ENCODE results near the gene ARL5A. TPM values are rescaled to one million over a fixed set of nuclear protein-coding genes. Genes with fewer than 3 reads are reported as not detected.
A peak's percentile ranks its signal among the peaks of the same experiment; 100 is the strongest.

The ARL5A gene
- total and polyA plus RNA-seq, 9 of the 15 experiments (the other 6 are each of a cell fraction or from before 2014, with no cell fraction given): 16.3 to 117 (median 88.4) TPM

DNA sequence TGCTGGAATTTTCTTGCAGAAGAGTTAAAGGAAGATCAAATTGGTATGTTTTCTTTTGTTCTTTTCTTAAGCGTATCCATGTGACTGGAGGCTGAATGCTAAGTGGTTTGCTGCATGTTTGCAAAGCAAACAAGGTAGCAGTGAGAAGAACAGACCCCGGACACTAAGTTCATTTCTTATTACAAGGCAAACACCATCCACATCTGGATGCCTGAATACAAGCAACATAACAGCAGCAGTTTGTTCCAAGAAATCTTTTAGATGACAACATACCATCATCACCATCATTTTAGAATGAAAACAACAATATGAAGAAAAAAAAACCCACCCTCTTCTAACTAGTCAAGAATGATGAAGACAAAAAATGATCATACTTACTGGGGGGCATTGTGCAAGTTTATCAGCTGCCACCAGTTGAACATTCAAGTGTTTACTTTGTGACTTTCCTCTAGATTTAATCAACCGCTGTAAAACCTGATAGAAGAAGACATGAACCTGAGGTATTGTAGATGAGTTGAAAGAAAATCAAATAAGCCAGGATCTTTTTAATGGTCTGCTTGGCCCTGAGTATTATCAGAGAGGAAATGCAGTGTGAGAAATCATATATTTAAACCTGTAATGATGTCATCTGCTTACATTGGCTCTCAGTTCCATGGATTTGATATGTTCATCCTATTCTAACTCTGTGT lies 25.0 kb upstream of the ARL5A start:
- no peaks in the 10 kb centered on the region for H4K20me1 ChIP-seq (replicated peaks; ENCODE audit: control insufficient read depth, insufficient read depth, low read length)
- ATAC-seq (no peak), FAIRE-seq (no peak), DNase-seq (ENCODE audit: extremely low read depth in 1 of 4, low spot score in 3 of 4) (no peak)
- H3K4me1 ChIP-seq (replicated peaks in 1 of 2; ENCODE audit: control insufficient read depth in 2 of 2, insufficient read depth in 2 of 2, low read length in 2 of 2): peaks cover 0 to 14% of the 10 kb centered on the region in 2 experiments; a peak in 3 of 5 replicates
- no peak overlapping the region for H2AFZ ChIP-seq (ENCODE audit: low read depth, low read length)
- H3K4me3 ChIP-seq: no peak overlapping the region
- no TSS peak for BruUV-seq (replicated peaks)
- ChIA-PET CTCF (ENCODE audit: low intra/inter-chr PET ratio) (no interaction called here), POLR2A (interaction anchor here (0.6 to 0.8 kb wide), 3 partner anchors 32 to 98 kb away, joined by 3 read pairs; no protein-coding TSS in a partner anchor)
- no peaks in the 10 kb centered on the region for H3K79me2 ChIP-seq (ENCODE audit: control insufficient read depth, insufficient read depth, low read length)
- H3K4me2 ChIP-seq (ENCODE audit: insufficient read depth, low read length): no peak overlapping the region
- no peaks in the 10 kb centered on the region for H3K9me3 ChIP-seq (replicated peaks; ENCODE audit: control insufficient read depth, insufficient read depth, low read depth, low read length)
- H3K27ac ChIP-seq (ENCODE audit: extremely low read depth, low read depth, low read length): no peak overlapping the region
- 2% methylated on average over 3 of the region's 3 CpGs for WGBS (ENCODE audit: insufficient coverage, low coverage, missing lambda C conversion rate)
- H3K9me1 ChIP-seq (ENCODE audit: control insufficient read depth, insufficient read depth, low read length): no peaks in the 10 kb centered on the region
- intact Hi-C loops (cut with micrococcal nuclease) (no loop called here), in situ Hi-C loops (cut with MboI) (no loop called here)
- H3K9ac ChIP-seq (ENCODE audit: insufficient read depth in 1 of 2, low read depth in 2 of 2, low read length in 2 of 2): no peak overlapping the region
- H3K27me3 ChIP-seq (ENCODE audit: control insufficient read depth in 2 of 2, insufficient read depth in 2 of 2, low read length in 2 of 2): peaks cover 0 to 5% of the 10 kb centered on the region in 2 experiments; a peak in 2 of 5 replicates
- H3K36me3 ChIP-seq (ENCODE audit: control insufficient read depth, insufficient read depth, low read length): no peaks in the 10 kb centered on the region
- 0 out of 2 replicates have a peak, but pooled peaks have one; percentile 28 for TF ChIP-seq FOXM1 (IDR thresholded peaks at IDR 0.05; ENCODE audit: low read depth)
- TF ChIP-seq FOXM1 (CRISPR knock-in tag; IDR thresholded peaks at IDR 0.05; ENCODE audit: low read depth): no peak
- TF ChIP-seq FOXA3 (CRISPR knock-in tag; conservative IDR thresholded peaks at IDR 0.05 in 1 of 2, IDR thresholded peaks at IDR 0.05 in 1 of 2): peak in 1 of 2 experiments; percentile 98; a peak in 2 of 4 replicates
- peak; percentile 87 for TF ChIP-seq FOSL1 (tag; conservative IDR thresholded peaks at IDR 0.05)
- TF ChIP-seq KLF16 (IDR thresholded peaks at IDR 0.05): peak; percentile 40; the same call in 1 of the 2 replicates
- peak; percentile 69 for TF ChIP-seq CBFA2T3 (IDR thresholded peaks at IDR 0.05)
- peak; percentile 79; the same call in 1 of the 2 replicates for TF ChIP-seq SOX6 (IDR thresholded peaks at IDR 0.05)
- TF ChIP-seq RCOR1 (IDR thresholded peaks at IDR 0.05; ENCODE audit: borderline replicate concordance in 1 of 2, low read depth in 2 of 2, low read length in 2 of 2): peak in 1 of 2 experiments; percentile 37; a peak in 1 of 4 replicates
- no peak for TF ChIP-seq BDP1 (IDR thresholded peaks at IDR 0.05; ENCODE audit: insufficient read depth, insufficient read length)
- TF ChIP-seq TCF3 (CRISPR knock-in tag; IDR thresholded peaks at IDR 0.05): peak; percentile 65
- TF ChIP-seq PML (IDR thresholded peaks at IDR 0.05; ENCODE audit: low read length): peak; percentile 23; the same call in 1 of the 2 replicates
- peak in 1 of 2 experiments; percentile 46; a peak in 1 of 4 replicates for TF ChIP-seq TRIM24 (IDR thresholded peaks at IDR 0.05)
- peak; percentile 75 for TF ChIP-seq ATF7 (IDR thresholded peaks at IDR 0.05)
- TF ChIP-seq CTBP1 (IDR thresholded peaks at IDR 0.05; ENCODE audit: borderline replicate concordance): peak; percentile 41; the same call in 1 of the 2 replicates
- TF ChIP-seq SIRT6 (IDR thresholded peaks at IDR 0.05; ENCODE audit: low read depth, low read length): no peak
- peak; percentile 52 for TF ChIP-seq MTA2 (IDR thresholded peaks at IDR 0.05; ENCODE audit: low read depth)
- no peak for TF ChIP-seq TAF9B (IDR thresholded peaks at IDR 0.05; ENCODE audit: partially characterized antibody)
- 0 out of 2 replicates have a peak, but pooled peaks have one; percentile 36 for TF ChIP-seq CEBPB (tag; IDR thresholded peaks at IDR 0.05)
- peak; percentile 77 for TF ChIP-seq EP300 (IDR thresholded peaks at IDR 0.05; ENCODE audit: low read length)
- TF ChIP-seq MEIS2 (IDR thresholded peaks at IDR 0.05; ENCODE audit: partially characterized antibody): peak; percentile 10
- TF ChIP-seq, protein P1, sequence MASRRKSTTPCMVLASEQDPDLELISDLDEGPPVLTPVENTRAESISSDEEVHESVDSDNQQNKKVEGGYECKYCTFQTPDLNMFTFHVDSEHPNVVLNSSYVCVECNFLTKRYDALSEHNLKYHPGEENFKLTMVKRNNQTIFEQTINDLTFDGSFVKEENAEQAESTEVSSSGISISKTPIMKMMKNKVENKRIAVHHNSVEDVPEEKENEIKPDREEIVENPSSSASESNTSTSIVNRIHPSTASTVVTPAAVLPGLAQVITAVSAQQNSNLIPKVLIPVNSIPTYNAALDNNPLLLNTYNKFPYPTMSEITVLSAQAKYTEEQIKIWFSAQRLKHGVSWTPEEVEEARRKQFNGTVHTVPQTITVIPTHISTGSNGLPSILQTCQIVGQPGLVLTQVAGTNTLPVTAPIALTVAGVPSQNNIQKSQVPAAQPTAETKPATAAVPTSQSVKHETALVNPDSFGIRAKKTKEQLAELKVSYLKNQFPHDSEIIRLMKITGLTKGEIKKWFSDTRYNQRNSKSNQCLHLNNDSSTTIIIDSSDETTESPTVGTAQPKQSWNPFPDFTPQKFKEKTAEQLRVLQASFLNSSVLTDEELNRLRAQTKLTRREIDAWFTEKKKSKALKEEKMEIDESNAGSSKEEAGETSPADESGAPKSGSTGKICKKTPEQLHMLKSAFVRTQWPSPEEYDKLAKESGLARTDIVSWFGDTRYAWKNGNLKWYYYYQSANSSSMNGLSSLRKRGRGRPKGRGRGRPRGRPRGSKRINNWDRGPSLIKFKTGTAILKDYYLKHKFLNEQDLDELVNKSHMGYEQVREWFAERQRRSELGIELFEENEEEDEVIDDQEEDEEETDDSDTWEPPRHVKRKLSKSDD (conservative IDR thresholded peaks at IDR 0.05; ENCODE audit: low read length): no peak

Data from K562 (cell line).